Mucosa of descending colon (tissue), 3 donors: ENCODE data around the gene TP53BP1. TPM values are rescaled to one million over a fixed set of nuclear protein-coding genes. Genes with fewer than 3 reads are reported as not detected.

Experiments
- ATAC-seq: fragments of 200-7000 bp; cut with Tn5 transposase; one replicate; pipeline ENCODE4 v1.9.1; 2020; ENCODE audit warnings: mild to moderate bottlenecking, moderate library complexity
- DNase-seq, 3 donors: peaks; one replicate each; pipeline ENCODE4 v3.0.0-alpha.2; 2020
- H3K36me3 ChIP-seq: fragments of 200-600 bp; one replicate; pipeline ENCODE4 v1.8.0; 2021; ENCODE audit warnings: low read depth, mild to moderate bottlenecking
- H3K4me1 ChIP-seq: fragments of 200-600 bp; one replicate; pipeline ENCODE4 v1.8.0; 2021; ENCODE audit warnings: low read depth, mild to moderate bottlenecking
- H3K4me3 ChIP-seq: fragments of 200-600 bp; one replicate; pipeline ENCODE4 v1.8.0; 2021; ENCODE audit warnings: mild to moderate bottlenecking
- H3K9me3 ChIP-seq: fragments of 200-600 bp; one replicate; pipeline ENCODE4 v1.8.0; 2021; ENCODE audit warnings: mild to moderate bottlenecking
- intact Hi-C, 2 donors: fragments of 100-400 bp; cut with DNase I in 1 of 2; cut with micrococcal nuclease in 1 of 2; formaldehyde crosslinking; loops; one replicate each; pipeline versions ENCODE4 v1.11.0 to v1.11.1; 2022; cut with DNase I, micrococcal nuclease
- total RNA-seq, 3 donors: library from RNA; stranded (reverse); fragmentation: NEBNext Ultra II Directional in 2 of 3; extraction: Animal tissue kit (Norgen Biotek cat#: 25700) in 2 of 3; gene quantifications; one replicate each; pipeline versions ENCODE4 v1.2.1 to v1.2.4, GENCODE V29; 2021 to 2023
- TF ChIP-seq, protein P1 (sequence below): fragments of 200-600 bp; IDR thresholded peaks from one replicate; pipeline ENCODE4 v1.8.0; 2022; ENCODE audit warnings: antibody characterized with exemption, mild to moderate bottlenecking
- donor health status: DM: no; HTN: no; CAD: no; lungs with moderate emphysema.
- donor health status: DM: no; HTN: no; CAD: no.
- donor health status: DM: no; HTN: yes; CAD: no.

TP53BP1 gene
- total RNA-seq, 3 donors from 2014 or later: 31.8 to 46.5 (median 41.6) TPM

GRCh38 chr15:43527802-43528541 is 35.0 kb upstream of the TP53BP1 start:
- H3K4me1 ChIP-seq: peaks cover 5% of the 10 kb centered on the region
- no peaks in the 10 kb centered on the region for H3K9me3 ChIP-seq
- ATAC-seq (no peak), DNase-seq (no peak)
- no peaks in the 10 kb centered on the region for H3K36me3 ChIP-seq
- intact Hi-C loops: no loop called here
- no peak overlapping the region for H3K4me3 ChIP-seq
- TF ChIP-seq, protein P1, sequence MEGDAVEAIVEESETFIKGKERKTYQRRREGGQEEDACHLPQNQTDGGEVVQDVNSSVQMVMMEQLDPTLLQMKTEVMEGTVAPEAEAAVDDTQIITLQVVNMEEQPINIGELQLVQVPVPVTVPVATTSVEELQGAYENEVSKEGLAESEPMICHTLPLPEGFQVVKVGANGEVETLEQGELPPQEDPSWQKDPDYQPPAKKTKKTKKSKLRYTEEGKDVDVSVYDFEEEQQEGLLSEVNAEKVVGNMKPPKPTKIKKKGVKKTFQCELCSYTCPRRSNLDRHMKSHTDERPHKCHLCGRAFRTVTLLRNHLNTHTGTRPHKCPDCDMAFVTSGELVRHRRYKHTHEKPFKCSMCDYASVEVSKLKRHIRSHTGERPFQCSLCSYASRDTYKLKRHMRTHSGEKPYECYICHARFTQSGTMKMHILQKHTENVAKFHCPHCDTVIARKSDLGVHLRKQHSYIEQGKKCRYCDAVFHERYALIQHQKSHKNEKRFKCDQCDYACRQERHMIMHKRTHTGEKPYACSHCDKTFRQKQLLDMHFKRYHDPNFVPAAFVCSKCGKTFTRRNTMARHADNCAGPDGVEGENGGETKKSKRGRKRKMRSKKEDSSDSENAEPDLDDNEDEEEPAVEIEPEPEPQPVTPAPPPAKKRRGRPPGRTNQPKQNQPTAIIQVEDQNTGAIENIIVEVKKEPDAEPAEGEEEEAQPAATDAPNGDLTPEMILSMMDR: no peak

- DNase-seq: no peak
- no peak overlapping the region for H3K4me3 ChIP-seq
- TF ChIP-seq, protein P1: no peak
- intact Hi-C loops: no loop called here
- no peak for ATAC-seq
- H3K36me3 ChIP-seq: no peaks in the 10 kb centered on the region
- H3K9me3 ChIP-seq: no peaks in the 10 kb centered on the region
- peaks cover 5% of the 10 kb centered on the region for H3K4me1 ChIP-seq
These were observed 34.3 kb upstream of the TP53BP1 start for GRCh38 chr15:43527016-43527801.

- H3K9me3 ChIP-seq: no peaks in the 10 kb centered on the region
- intact Hi-C loops: no loop called here
- no peak for ATAC-seq
- no peaks in the 10 kb centered on the region for H3K36me3 ChIP-seq
- no peak overlapping the region for H3K4me3 ChIP-seq
- no peak for DNase-seq
- no peaks in the 10 kb centered on the region for H3K4me1 ChIP-seq
- TF ChIP-seq, protein P1: no peak
These were observed 33.4 kb upstream of the TP53BP1 start for GRCh38 chr15:43526261-43526930.

GRCh38 chr15:43525131-43525530 is 32.2 kb upstream of the TP53BP1 start:
- intact Hi-C loops: no loop called here
- TF ChIP-seq, protein P1: no peak
- Histone ChIP-seq H3K4me1 (no peaks in the 10 kb centered on the region), H3K9me3 (no peaks in the 10 kb centered on the region), H3K36me3 (no peaks in the 10 kb centered on the region), H3K4me3 (no peak overlapping the region)
- ATAC-seq (no peak), DNase-seq (no peak)

DNA sequence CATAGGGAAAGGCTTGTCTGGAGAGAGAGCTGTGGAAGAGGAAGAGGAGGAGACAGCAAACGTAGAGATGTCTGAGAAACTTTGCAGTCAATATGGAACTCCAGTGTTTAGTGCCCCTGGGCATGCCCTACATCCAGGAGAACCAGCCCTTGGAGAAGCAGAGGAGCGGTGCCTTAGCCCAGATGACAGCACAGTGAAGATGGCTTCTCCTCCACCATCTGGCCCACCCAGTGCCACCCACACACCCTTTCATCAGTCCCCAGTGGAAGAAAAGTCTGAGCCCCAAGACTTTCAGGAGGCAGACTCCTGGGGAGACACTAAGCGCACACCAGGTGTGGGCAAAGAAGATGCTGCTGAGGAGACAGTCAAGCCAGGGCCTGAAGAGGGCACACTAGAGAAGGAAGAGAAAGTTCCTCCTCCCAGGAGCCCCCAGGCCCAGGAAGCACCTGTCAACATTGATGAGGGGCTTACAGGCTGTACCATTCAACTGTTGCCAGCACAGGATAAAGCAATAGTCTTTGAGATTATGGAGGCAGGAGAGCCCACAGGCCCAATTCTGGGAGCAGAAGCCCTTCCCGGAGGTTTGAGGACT is 31.4 kb upstream of the TP53BP1 start:
- H3K9me3 ChIP-seq: no peaks in the 10 kb centered on the region
- TF ChIP-seq, protein P1: no peak
- intact Hi-C loops: no loop called here
- DNase-seq (no peak), ATAC-seq (no peak)
- no peaks in the 10 kb centered on the region for H3K4me1 ChIP-seq
- no peak overlapping the region for H3K4me3 ChIP-seq
- no peaks in the 10 kb centered on the region for H3K36me3 ChIP-seq
